A549 treated with RU486 at 1 μM for 4 hours (cell line): ENCODE results near the gene ACTN1. TPM values are rescaled to one million over a fixed set of nuclear protein-coding genes. Genes with fewer than 3 reads are reported as not detected.

Experiments used
- total RNA-seq: library from RNA; stranded (reverse); fragments of 200-300 nt; extraction: Qiagen RNA extraction; gene quantifications from 5 replicates; pipeline ENCODE4 v1.2.3, GENCODE V29; 2022; ENCODE audit warnings: low read depth

Gene ACTN1
- 179 to 203 TPM (median 190 TPM) in 5 replicates for total RNA-seq

DNA sequence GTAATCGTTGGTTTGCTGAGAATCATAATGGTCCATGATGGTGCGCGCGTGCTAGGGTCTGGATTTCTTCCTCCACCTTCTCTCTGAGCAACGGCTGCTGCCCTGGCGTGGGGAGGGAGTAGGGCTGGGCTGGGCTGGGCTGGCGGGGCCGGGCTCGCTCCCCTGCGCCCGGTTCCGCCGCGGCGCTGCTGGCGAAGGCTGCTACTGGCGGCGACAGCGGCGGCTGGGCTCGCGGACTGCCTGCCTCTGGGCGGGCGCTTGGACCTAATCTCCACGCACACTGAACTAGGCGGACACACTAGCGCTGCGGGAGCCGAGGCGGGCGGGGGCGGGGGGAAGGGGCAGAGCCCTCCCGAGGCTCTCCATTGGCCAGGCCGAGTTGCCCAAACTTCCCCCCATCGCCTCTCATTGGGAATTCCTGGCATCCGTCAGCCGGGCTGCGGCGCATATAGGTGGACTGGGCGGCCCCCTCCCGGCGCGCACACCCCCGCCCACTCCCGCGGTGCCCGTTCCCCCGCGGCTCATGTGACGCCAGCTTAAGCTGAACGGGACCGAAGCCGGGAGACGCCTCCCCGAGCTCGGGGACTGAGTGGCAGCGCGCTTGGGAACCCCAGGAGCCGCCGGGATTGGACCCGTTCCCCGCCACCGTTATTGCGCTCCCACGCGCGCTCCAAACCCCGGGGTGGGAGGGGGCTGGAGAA lies at the start of gene ACTN1:
ACTN1 (minus strand) TSS at position 282 of the 701 bp plus-strand sequence; CDS start at position 36, 246 bp downstream.

Other genes with a start within 250 kb of the ACTN1 start
- gene ZFP36L1, start 186.2 kb downstream of the ACTN1 start, total RNA-seq, result 131 to 202 TPM (median 163 TPM) in 5 replicates
- 15.1 to 19.0 TPM (median 16.2 TPM) in 5 replicates for gene DCAF5, start 173.8 kb upstream of the ACTN1 start, total RNA-seq
- gene EXD2, start 212.2 kb upstream of the ACTN1 start, total RNA-seq, result 8.9 to 13.8 TPM (median 12.9 TPM) in 5 replicates